ENCODE measurements around the gene BTBD16. TPM values are rescaled to one million over a fixed set of nuclear protein-coding genes. Genes with fewer than 3 reads are reported as not detected.

The BTBD16 gene
- not detected in 2 replicates for total RNA-seq

- intact Hi-C loops (cut with micrococcal nuclease): no loop called here
Measured at GRCh38 chr10:122271076-122271475, at the start of gene BTBD16. BTBD16 (plus strand) TSS chr10:122271296; CDS start chr10:122275082, 3,786 bp downstream.

GRCh38 chr10:122221958-122222357, 49.1 kb upstream of the BTBD16 start:
- intact Hi-C loops (cut with micrococcal nuclease): no loop called here

- intact Hi-C loops (cut with micrococcal nuclease): no loop called here
Measured at GRCh38 chr10:122222638-122223037, 48.5 kb upstream of the BTBD16 start.

GRCh38 chr10:122224159-122224558, 46.9 kb upstream of the BTBD16 start:
- intact Hi-C loops (cut with micrococcal nuclease): no loop called here

GRCh38 chr10:122225330-122225729, 45.8 kb upstream of the BTBD16 start:
- intact Hi-C loops (cut with micrococcal nuclease): no loop called here

- intact Hi-C loops (cut with micrococcal nuclease): no loop called here
Measured at GRCh38 chr10:122227754-122228153, 43.3 kb upstream of the BTBD16 start.

- intact Hi-C loops (cut with micrococcal nuclease): no loop called here
Measured at GRCh38 chr10:122229666-122230065, 41.4 kb upstream of the BTBD16 start.

- intact Hi-C loops (cut with micrococcal nuclease): no loop called here
Measured at GRCh38 chr10:122230222-122230621, 40.9 kb upstream of the BTBD16 start.

GRCh38 chr10:122232769-122233168, 38.3 kb upstream of the BTBD16 start:
- intact Hi-C loops (cut with micrococcal nuclease): no loop called here

GRCh38 chr10:122233857-122234348, 37.2 kb upstream of the BTBD16 start:
- intact Hi-C loops (cut with micrococcal nuclease): no loop called here

GRCh38 chr10:122234416-122234815, 36.7 kb upstream of the BTBD16 start:
- intact Hi-C loops (cut with micrococcal nuclease): no loop called here

- intact Hi-C loops (cut with micrococcal nuclease): no loop called here
Measured at GRCh38 chr10:122236690-122237306, 34.3 kb upstream of the BTBD16 start.

- intact Hi-C loops (cut with micrococcal nuclease): no loop called here
Measured at GRCh38 chr10:122237331-122237990, 33.6 kb upstream of the BTBD16 start.

- intact Hi-C loops (cut with micrococcal nuclease): no loop called here
Measured at GRCh38 chr10:122239578-122240257, 31.4 kb upstream of the BTBD16 start.

GRCh38 chr10:122240401-122240800, 30.7 kb upstream of the BTBD16 start:
- intact Hi-C loops (cut with micrococcal nuclease): no loop called here

GRCh38 chr10:122241836-122242235, 29.3 kb upstream of the BTBD16 start:
- intact Hi-C loops (cut with micrococcal nuclease): no loop called here

GRCh38 chr10:122243550-122243949, 27.5 kb upstream of the BTBD16 start:
- intact Hi-C loops (cut with micrococcal nuclease): no loop called here

- intact Hi-C loops (cut with micrococcal nuclease): no loop called here
Measured at GRCh38 chr10:122244001-122244975, 26.8 kb upstream of the BTBD16 start.

GRCh38 chr10:122245136-122245535, 26.0 kb upstream of the BTBD16 start:
- intact Hi-C loops (cut with micrococcal nuclease): no loop called here

GRCh38 chr10:122245897-122246296, 25.2 kb upstream of the BTBD16 start:
- intact Hi-C loops (cut with micrococcal nuclease): no loop called here

- intact Hi-C loops (cut with micrococcal nuclease): no loop called here
Measured at GRCh38 chr10:122246830-122247520, 24.1 kb upstream of the BTBD16 start.
